Natural killer cell (primary cell): Measurements from ENCODE around the gene RAPGEF1. TPM values are rescaled to one million over a fixed set of nuclear protein-coding genes. Genes with fewer than 3 reads are reported as not detected.

Source experiments
- ATAC-seq, 3 donors: fragments of 150-1000 bp in 2 of 3; fragments of 200-7000 bp in 1 of 3; cut with Tn5 transposase; 1 replicate in 1 of 3; 2 replicates in 2 of 3; pipeline ENCODE4 v1.10.0; 2021; ENCODE audit warnings: mild to moderate bottlenecking in 2 of 3, moderate library complexity in 2 of 3
- DNase-seq, 2 donors: peaks; one replicate each; pipeline versions ENCODE4 v3.0.0 to v3.0.0-alpha.2; 2013 to 2021; ENCODE audit warnings: mixed read lengths in 1 of 2
- H3K27ac ChIP-seq: one replicate; pipeline ENCODE4 v1.5.1; 2013; ENCODE audit warnings: mild to moderate bottlenecking, low read length
- H3K27me3 ChIP-seq: one replicate; pipeline ENCODE4 v1.6.1; 2013; ENCODE audit warnings: low read length; ENCODE audit not compliant: control insufficient read depth, insufficient read depth
- H3K36me3 ChIP-seq: one replicate; pipeline ENCODE4 v1.6.1; 2013; ENCODE audit warnings: low read length; ENCODE audit not compliant: control insufficient read depth, insufficient read depth
- H3K4me1 ChIP-seq: one replicate; pipeline ENCODE4 v1.6.1; 2013; ENCODE audit warnings: low read length; ENCODE audit not compliant: control insufficient read depth, insufficient read depth
- H3K4me3 ChIP-seq: one replicate; pipeline ENCODE4 v1.5.1; 2013; ENCODE audit warnings: low read length
- H3K9me3 ChIP-seq: one replicate; pipeline ENCODE4 v1.6.1; 2013; ENCODE audit warnings: low read length; ENCODE audit not compliant: control insufficient read depth, insufficient read depth
- H3K27ac Mint-ChIP-seq, 2 donors: one replicate each; pipeline ENCODE4 v1.8.0; 2022; ENCODE audit warnings: mild to moderate bottlenecking in 2 of 2, mixed read lengths in 2 of 2, moderate library complexity in 1 of 2
- H3K27me3 Mint-ChIP-seq, 2 donors: one replicate each; pipeline ENCODE4 v1.8.0; 2022; ENCODE audit warnings: low read depth in 2 of 2, mixed read lengths in 2 of 2
- H3K36me3 Mint-ChIP-seq: one replicate; pipeline ENCODE4 v1.8.0; 2022; ENCODE audit warnings: mixed read lengths
- H3K4me1 Mint-ChIP-seq, 2 donors: one replicate each; pipeline ENCODE4 v1.8.0; 2022; ENCODE audit warnings: mixed read lengths in 2 of 2
- H3K4me3 Mint-ChIP-seq: one replicate; pipeline ENCODE4 v1.8.0; 2022; ENCODE audit warnings: mild to moderate bottlenecking, moderate library complexity, mixed read lengths
- H3K9me3 Mint-ChIP-seq, 2 donors: one replicate each; pipeline ENCODE4 v1.8.0; 2022; ENCODE audit warnings: mixed read lengths in 2 of 2
- CTCF ChIP-seq: fragments of 200-600 bp; IDR thresholded peaks from one replicate; pipeline ENCODE4 v1.8.0; 2022; ENCODE audit warnings: antibody characterized with exemption
- WGBS: methylation state at CpG from one replicate; pipeline ENCODE4 v1.1.7; 2013; ENCODE audit warnings: missing lambda C conversion rate; ENCODE audit not compliant: insufficient coverage; 5-methylcytosine and 5-hydroxymethylcytosine counted together
- intact Hi-C: fragments of 100-400 bp; cut with micrococcal nuclease; formaldehyde crosslinking; loops from one replicate; pipeline ENCODE4 v1.14.2; 2022
- total RNA-seq, 4 donors: library from RNA; stranded (reverse); fragments of 120-200 nt in 1 of 4; gene quantifications; one replicate each; pipeline versions ENCODE4 v1.2.3 to v1.2.4, GENCODE V29; 2013 to 2022

Gene RAPGEF1
- total RNA-seq, 3 donors from 2014 or later (not counting 1 experiment from before 2014, with no cell fraction given) = 210 to 224 (median 222) TPM

GRCh38 chr9:131622523-131622922, 117.4 kb downstream of the RAPGEF1 start:
- peak overlapping the region; percentile 90 to 92 for H3K27ac Mint-ChIP-seq
- Histone ChIP-seq H3K4me1 (peaks cover 79% of the 10 kb centered on the region), H3K27me3 (no peaks in the 10 kb centered on the region), H3K4me3 (no peak overlapping the region), H3K36me3 (peaks cover 77% of the 10 kb centered on the region), H3K27ac (peak overlapping the region; percentile 46), H3K9me3 (no peaks in the 10 kb centered on the region)
- WGBS = 47% methylated on average over 4 of the region's 4 CpGs
- H3K4me3 Mint-ChIP-seq = no peak overlapping the region
- peak in 2 of 3 donors; percentile 19 to 30 for ATAC-seq
- no peaks in the 10 kb centered on the region for H3K9me3 Mint-ChIP-seq
- H3K4me1 Mint-ChIP-seq = peaks cover 24 to 52% of the 10 kb centered on the region in 2 donors
- no peak for TF ChIP-seq CTCF
- intact Hi-C loops = no loop called here
- DNase-seq = no peak
- no peaks in the 10 kb centered on the region for H3K36me3 Mint-ChIP-seq
- no peaks in the 10 kb centered on the region for H3K27me3 Mint-ChIP-seq

DNA sequence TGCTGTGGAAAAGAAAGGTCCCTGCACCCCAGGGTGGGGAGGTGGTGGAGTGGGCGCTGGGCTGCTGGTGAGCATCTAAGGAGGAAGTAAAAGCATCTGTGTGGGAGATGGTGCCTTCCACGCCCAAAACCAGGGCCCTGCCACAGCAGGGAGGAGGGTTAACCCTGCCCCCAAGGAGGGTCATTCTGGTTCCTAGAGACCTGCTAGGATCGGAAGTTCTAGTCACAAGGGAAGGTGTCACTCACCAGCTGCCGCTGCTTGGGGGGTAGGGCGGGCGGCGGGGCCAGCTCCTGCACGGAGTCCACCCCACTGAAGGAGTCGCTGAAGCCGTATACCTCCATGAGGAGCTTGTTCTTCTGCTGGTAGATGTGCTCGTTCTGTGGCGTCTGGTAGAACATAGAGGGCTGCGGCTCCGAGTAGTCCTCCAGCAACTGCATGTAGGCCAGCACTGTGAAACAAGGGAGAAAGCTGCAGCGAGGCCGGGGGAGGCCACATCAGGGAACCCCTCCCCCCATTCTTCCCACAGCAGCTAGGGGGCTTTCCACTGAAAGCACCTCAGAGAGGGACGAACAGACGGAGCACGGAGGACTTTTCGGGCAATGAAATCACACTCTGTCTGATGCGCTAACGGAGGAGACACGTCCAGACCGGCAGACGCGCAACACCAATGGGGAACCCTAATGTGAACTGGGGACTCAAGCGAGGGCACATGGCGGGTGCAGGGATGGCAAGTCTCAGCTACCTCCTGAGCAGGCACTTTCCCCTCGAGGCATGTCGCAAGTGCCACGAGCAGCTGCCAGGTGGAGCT, 118.1 kb downstream of the RAPGEF1 start:
- H3K36me3 ChIP-seq = peaks cover 80% of the 10 kb centered on the region
- no peaks in the 10 kb centered on the region for H3K27me3 ChIP-seq
- no peak for TF ChIP-seq CTCF
- Mint-ChIP-seq H3K27ac (peak overlapping the region; percentile 90 to 92), H3K4me3 (peak overlapping the region; percentile 67), H3K27me3 (no peaks in the 10 kb centered on the region), H3K4me1 (peaks cover 24 to 47% of the 10 kb centered on the region in 2 donors), H3K9me3 (no peaks in the 10 kb centered on the region), H3K36me3 (no peaks in the 10 kb centered on the region)
- peak; percentile 71 to 74 (median 71) for ATAC-seq
- H3K27ac ChIP-seq = peak overlapping the region; percentile 46
- peaks cover 71% of the 10 kb centered on the region for H3K4me1 ChIP-seq
- no peak overlapping the region for H3K4me3 ChIP-seq
- intact Hi-C loops = no loop called here
- no peaks in the 10 kb centered on the region for H3K9me3 ChIP-seq
- DNase-seq = peak; percentile 35 to 39
- WGBS = 63% methylated on average over 31 of the region's 31 CpGs

DNA sequence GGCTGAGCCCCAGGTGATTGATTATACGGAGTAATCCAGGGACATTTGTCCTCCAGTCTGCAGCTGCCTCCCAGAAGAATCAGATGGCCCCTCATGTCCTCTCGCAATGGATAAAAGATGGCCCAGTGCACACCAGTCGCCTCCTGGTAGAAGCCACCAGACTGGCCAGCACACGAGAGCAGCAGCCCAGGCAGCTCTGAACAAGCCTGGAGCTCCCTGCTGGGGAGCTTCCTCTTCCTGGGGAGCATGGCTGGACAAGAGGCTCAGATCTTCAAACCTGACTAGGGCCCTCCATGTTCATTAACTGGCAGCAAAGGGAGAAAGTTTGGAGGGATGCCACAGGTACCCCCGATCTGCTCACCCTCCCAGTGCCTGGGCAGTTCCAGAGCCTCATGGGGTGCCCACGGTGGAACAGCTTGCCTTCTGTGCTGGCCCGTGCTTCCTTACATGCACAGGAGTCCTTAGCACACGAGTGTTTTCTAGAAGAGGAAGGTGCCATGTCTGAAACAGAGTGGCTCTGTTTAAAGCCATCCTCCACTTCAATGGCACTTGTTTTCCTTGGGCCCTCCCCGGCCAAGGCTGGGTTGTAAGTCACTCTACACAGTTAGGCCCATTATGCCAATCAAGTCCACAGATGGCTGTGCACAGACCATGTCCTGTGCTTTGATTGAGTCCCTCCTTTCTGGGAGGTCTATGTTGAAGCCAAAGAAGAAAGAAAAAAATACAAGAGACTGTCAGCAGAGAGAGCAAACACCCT, 118.9 kb downstream of the RAPGEF1 start:
- Histone ChIP-seq H3K9me3 (no peaks in the 10 kb centered on the region), H3K27me3 (no peaks in the 10 kb centered on the region), H3K4me1 (peaks cover 64% of the 10 kb centered on the region), H3K4me3 (no peak overlapping the region), H3K36me3 (peaks cover 80% of the 10 kb centered on the region), H3K27ac (peak overlapping the region; percentile 46)
- Mint-ChIP-seq H3K27ac (peak overlapping the region; percentile 90 to 92), H3K9me3 (no peaks in the 10 kb centered on the region), H3K36me3 (no peaks in the 10 kb centered on the region), H3K27me3 (no peaks in the 10 kb centered on the region), H3K4me3 (peak overlapping the region; percentile 67), H3K4me1 (peaks cover 30 to 45% of the 10 kb centered on the region in 2 donors)
- ATAC-seq (no peak), DNase-seq (no peak)
- 83% methylated on average over 9 of the region's 9 CpGs for WGBS
- intact Hi-C loops = no loop called here
- TF ChIP-seq CTCF = no peak
